ENCODE results near the gene CD68. TPM values are rescaled to one million over a fixed set of nuclear protein-coding genes. Genes with fewer than 3 reads are reported as not detected.

CD68 gene
- total RNA-seq, 1 donor from 2014 or later = not detected

GRCh38 chr17:7572588-7573323, 6.7 kb upstream of the CD68 start:
- Mint-ChIP-seq H3K9me3 (ENCODE audit: unreplicated experiment) (peaks cover 14% of the 10 kb centered on the region), H3K27ac (ENCODE audit: unreplicated experiment) (peak overlapping the region; percentile 97), H3K36me3 (ENCODE audit: unreplicated experiment) (peaks cover 4% of the 10 kb centered on the region), H3K4me1 (ENCODE audit: low read depth, unreplicated experiment) (peaks cover 23% of the 10 kb centered on the region), H3K4me3 (ENCODE audit: unreplicated experiment) (peak overlapping the region; percentile 98), H3K27me3 (ENCODE audit: unreplicated experiment) (peaks cover 10% of the 10 kb centered on the region)
- DNase-seq = peak; percentile 99
- no peak for TF ChIP-seq CTCF (IDR thresholded peaks at IDR 0.05; ENCODE audit: partially characterized antibody, unreplicated experiment)

GRCh38 chr17:7573324-7574080, 5.9 kb upstream of the CD68 start:
- Mint-ChIP-seq H3K36me3 (ENCODE audit: unreplicated experiment) (peaks cover 4% of the 10 kb centered on the region), H3K9me3 (ENCODE audit: unreplicated experiment) (peaks cover 14% of the 10 kb centered on the region), H3K27ac (ENCODE audit: unreplicated experiment) (peak overlapping the region; percentile 98), H3K4me1 (ENCODE audit: low read depth, unreplicated experiment) (peaks cover 28% of the 10 kb centered on the region), H3K4me3 (ENCODE audit: unreplicated experiment) (peak overlapping the region; percentile 98), H3K27me3 (ENCODE audit: unreplicated experiment) (peaks cover 10% of the 10 kb centered on the region)
- no peak for TF ChIP-seq CTCF (IDR thresholded peaks at IDR 0.05; ENCODE audit: partially characterized antibody, unreplicated experiment)
- DNase-seq = peak; percentile 93

- peak overlapping the region; percentile 66 for H3K27ac Mint-ChIP-seq (ENCODE audit: unreplicated experiment)
- peaks cover 30% of the 10 kb centered on the region for H3K4me1 Mint-ChIP-seq (ENCODE audit: low read depth, unreplicated experiment)
- H3K9me3 Mint-ChIP-seq (ENCODE audit: unreplicated experiment) = peaks cover 14% of the 10 kb centered on the region
- no peak for TF ChIP-seq CTCF (IDR thresholded peaks at IDR 0.05; ENCODE audit: partially characterized antibody, unreplicated experiment)
- H3K4me3 Mint-ChIP-seq (ENCODE audit: unreplicated experiment) = peak overlapping the region; percentile 98
- H3K27me3 Mint-ChIP-seq (ENCODE audit: unreplicated experiment) = peaks cover 10% of the 10 kb centered on the region
- peaks cover 4% of the 10 kb centered on the region for H3K36me3 Mint-ChIP-seq (ENCODE audit: unreplicated experiment)
- DNase-seq = no peak
Measured at GRCh38 chr17:7574176-7574953, 5.1 kb upstream of the CD68 start.

GRCh38 chr17:7575481-7575883, 4.0 kb upstream of the CD68 start:
- peak overlapping the region; percentile 98 for H3K4me3 Mint-ChIP-seq (ENCODE audit: unreplicated experiment)
- peaks cover 16% of the 10 kb centered on the region for H3K9me3 Mint-ChIP-seq (ENCODE audit: unreplicated experiment)
- DNase-seq = no peak
- H3K4me1 Mint-ChIP-seq (ENCODE audit: low read depth, unreplicated experiment) = peaks cover 30% of the 10 kb centered on the region
- peaks cover 8% of the 10 kb centered on the region for H3K27me3 Mint-ChIP-seq (ENCODE audit: unreplicated experiment)
- no peak overlapping the region for H3K27ac Mint-ChIP-seq (ENCODE audit: unreplicated experiment)
- no peak for TF ChIP-seq CTCF (IDR thresholded peaks at IDR 0.05; ENCODE audit: partially characterized antibody, unreplicated experiment)
- peaks cover 4% of the 10 kb centered on the region for H3K36me3 Mint-ChIP-seq (ENCODE audit: unreplicated experiment)

Measured in glutamatergic neuron (in vitro differentiated cells).